ENCODE measurements around the gene IPO13. TPM values are rescaled to one million over a fixed set of nuclear protein-coding genes. Genes with fewer than 3 reads are reported as not detected.

Gene IPO13
- total and polyA plus RNA-seq, 10 of the 15 experiments (the other 5 are each of a cell fraction or from before 2014, with no cell fraction given) = 7.1 to 26.6 (median 15.9) TPM

- TF ChIP-seq BACH1 (IDR thresholded peaks at IDR 0.05; ENCODE audit: borderline replicate concordance) (no peak), RUNX3 (IDR thresholded peaks at IDR 0.05; ENCODE audit: low read length) (no peak), SKIL (IDR thresholded peaks at IDR 0.05; ENCODE audit: low read depth, poor library complexity, severe bottlenecking) (no peak), RAD51 (IDR thresholded peaks at IDR 0.05) (no peak), EZH2 (IDR thresholded peaks at IDR 0.05; ENCODE audit: borderline replicate concordance, control insufficient read depth, low read depth, low read length) (no peak), ETV6 (conservative IDR thresholded peaks at IDR 0.05 in 1 of 2, IDR thresholded peaks at IDR 0.05 in 1 of 2; ENCODE audit: borderline replicate concordance in 1 of 2, low read depth in 1 of 2) (no peak), ZNF24 (IDR thresholded peaks at IDR 0.05) (no peak), SREBF2 (IDR thresholded peaks at IDR 0.05; ENCODE audit: low read length) (no peak), TCF12 (IDR thresholded peaks at IDR 0.05; ENCODE audit: low read depth, low read length) (no peak)
Observed at GRCh38 chr1:43935711-43936427, 10.9 kb upstream of the IPO13 start (continued).

All from GM12878 (cell line).